Stimulated activated naive CD4-positive, alpha-beta T cell (primary cell): ENCODE data around the gene NOP56.

Experiments used
- DNase-seq, 6 experiments: peaks; one replicate each; lab custom pipeline; 2025; lab: John Stamatoyannopoulos, UW

Gene NOP56

DNA sequence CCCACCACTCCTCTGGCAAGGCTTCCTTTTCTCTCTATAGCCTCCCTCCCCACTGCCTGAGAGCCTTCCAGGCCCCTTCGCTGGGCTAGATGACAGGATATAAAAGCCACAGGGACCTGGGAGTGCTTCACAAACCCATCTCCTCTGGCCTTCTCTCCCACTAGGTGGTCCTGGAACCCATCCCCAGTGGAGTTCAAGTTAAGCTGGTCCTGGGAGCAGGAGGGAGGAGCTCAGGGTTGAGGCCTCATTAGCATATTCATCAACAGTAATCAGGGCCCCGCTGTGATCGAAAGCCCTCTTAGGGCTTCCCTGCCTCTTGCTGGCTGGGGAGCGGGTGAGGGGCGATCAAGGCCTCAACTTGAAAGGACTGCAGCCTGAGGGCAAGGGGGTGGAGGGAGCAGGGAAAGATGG, 49.2 kb downstream of the NOP56 start:
- no peak for DNase-seq

GRCh38 chr20:2703716-2704475, 51.5 kb downstream of the NOP56 start:
- DNase-seq: no peak

DNA sequence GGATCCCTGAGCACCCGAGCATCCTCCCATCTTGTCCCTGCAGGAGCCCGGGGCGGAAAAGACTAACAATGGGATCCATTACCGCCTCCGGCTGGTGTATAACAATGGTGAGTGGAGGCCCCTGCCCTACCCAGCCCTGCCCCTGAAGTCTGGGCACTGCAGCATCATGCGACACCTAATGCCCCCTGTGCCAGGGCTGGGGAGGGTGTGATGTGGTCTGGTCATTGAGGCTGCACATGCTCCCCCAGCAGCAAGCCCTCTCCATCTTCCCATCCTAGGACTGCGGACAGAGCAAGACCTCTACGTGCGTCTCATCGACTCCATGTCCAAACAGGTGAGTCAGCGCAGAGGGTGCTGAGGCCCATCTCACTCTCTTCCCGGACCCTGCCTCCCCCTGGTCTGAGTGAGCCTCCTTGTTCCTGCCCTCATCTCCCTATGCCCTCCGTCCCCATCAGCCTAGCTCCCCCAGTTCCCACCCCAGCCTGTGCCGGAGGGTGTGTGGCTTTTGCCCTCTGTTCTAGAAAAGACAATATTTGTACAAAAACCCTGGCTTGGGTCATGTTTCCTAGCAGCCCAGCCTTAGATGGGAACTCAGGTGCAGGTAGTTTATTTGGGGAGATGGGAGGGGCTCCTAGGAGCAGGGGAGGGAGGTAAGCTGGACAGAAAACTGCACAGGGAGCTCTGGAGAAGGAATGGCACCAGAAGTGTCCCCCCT, 53.7 kb downstream of the NOP56 start:
- DNase-seq: no peak

GRCh38 chr20:2706688-2707352, 54.4 kb downstream of the NOP56 start:
- DNase-seq: no peak

DNA sequence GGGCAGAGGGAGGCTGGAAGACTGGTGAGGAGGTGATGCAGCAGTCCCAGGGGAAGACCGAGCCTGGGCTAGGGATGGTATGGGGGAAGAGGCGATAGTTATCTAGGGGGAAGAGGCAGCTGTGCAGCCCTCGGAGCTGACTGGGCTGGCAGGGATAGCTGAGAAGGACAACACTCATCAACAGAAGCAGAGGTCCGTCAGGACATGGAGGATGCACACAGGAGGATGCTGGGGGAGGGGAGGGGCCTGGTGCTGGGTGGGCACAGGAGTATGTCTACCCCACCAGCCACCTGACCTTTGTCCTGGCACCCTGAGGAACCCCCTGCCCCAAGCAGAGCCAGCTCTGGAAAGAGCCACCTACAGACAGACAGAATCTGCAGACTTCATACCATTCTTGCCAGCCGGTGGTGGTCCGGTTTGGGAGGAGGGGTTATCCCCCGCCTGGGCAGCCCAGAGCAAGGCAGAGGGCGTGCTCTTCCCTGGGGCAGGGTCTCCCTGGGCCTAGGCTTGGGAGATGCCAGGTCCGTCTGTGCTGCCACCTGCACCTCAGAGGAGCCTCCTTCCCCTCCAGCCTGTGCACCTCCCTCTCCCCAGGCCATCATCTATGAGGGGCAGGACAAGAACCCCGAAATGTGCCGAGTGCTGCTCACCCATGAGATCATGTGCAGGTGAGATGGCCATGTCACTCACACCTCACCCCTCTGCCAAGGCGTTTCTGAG, 55.1 kb downstream of the NOP56 start:
- DNase-seq: no peak
